Mesendoderm (in vitro differentiated cells): ENCODE measurements around the gene TMEM132D.

Experiments used
- DNase-seq: peaks from one replicate; pipeline ENCODE4 v3.0.0; 2013
- H2AK5ac ChIP-seq: 2 replicates; pipeline ENCODE4 v1.6.1; 2013; ENCODE audit warnings: low read length, inconsistent platforms
- H2BK120ac ChIP-seq: 2 replicates; pipeline ENCODE4 v1.6.1; 2013; ENCODE audit warnings: low read depth, mild to moderate bottlenecking, low read length, moderate library complexity, mixed read lengths
- H2BK15ac ChIP-seq: replicated peaks from 2 replicates; pipeline ENCODE4 v1.6.1; 2013; ENCODE audit warnings: low read depth, mild to moderate bottlenecking, moderate library complexity
- H2BK5ac ChIP-seq: 2 replicates; pipeline ENCODE4 v1.6.1; 2013; ENCODE audit warnings: low read length, inconsistent platforms
- H3K18ac ChIP-seq: 2 replicates; pipeline ENCODE4 v1.6.1; 2013; ENCODE audit warnings: mild to moderate bottlenecking, low read length, mixed read lengths
- H3K23ac ChIP-seq: one replicate; pipeline ENCODE4 v1.6.1; 2013; ENCODE audit warnings: low read length
- H3K27ac ChIP-seq: 2 replicates; pipeline ENCODE4 v1.5.1; 2013; ENCODE audit warnings: low read depth, mild to moderate bottlenecking, inconsistent platforms, low read length, moderate library complexity
- H3K27me3 ChIP-seq: 2 replicates; pipeline ENCODE4 v1.6.1; 2013; ENCODE audit warnings: low read length, control low read depth, mild to moderate bottlenecking, inconsistent platforms; ENCODE audit not compliant: insufficient read depth, poor library complexity
- H3K36me3 ChIP-seq: 2 replicates; pipeline ENCODE4 v1.6.1; 2013; ENCODE audit warnings: low read length, inconsistent platforms; ENCODE audit not compliant: control insufficient read depth, insufficient read depth
- H3K4ac ChIP-seq: one replicate; pipeline ENCODE4 v1.6.1; 2013; ENCODE audit warnings: low read depth, mild to moderate bottlenecking, low read length, moderate library complexity
- H3K4me1 ChIP-seq: 2 replicates; pipeline ENCODE4 v1.6.1; 2013; ENCODE audit warnings: low read depth, low read length, inconsistent platforms; ENCODE audit not compliant: control insufficient read depth
- H3K4me2 ChIP-seq: 2 replicates; pipeline ENCODE4 v1.6.1; 2013; ENCODE audit warnings: low read length
- H3K4me3 ChIP-seq: 2 replicates; pipeline ENCODE4 v1.5.1; 2013; ENCODE audit warnings: mild to moderate bottlenecking, low read length
- H3K56ac ChIP-seq: one replicate; pipeline ENCODE4 v1.6.1; 2013; ENCODE audit warnings: low read length
- H3K79me1 ChIP-seq: 2 replicates; pipeline ENCODE4 v1.6.1; 2013; ENCODE audit warnings: low read length, inconsistent platforms
- H3K79me2 ChIP-seq: 2 replicates; pipeline ENCODE4 v1.6.1; 2013; ENCODE audit warnings: mild to moderate bottlenecking, low read length; ENCODE audit not compliant: control insufficient read depth, insufficient read depth
- H3K9ac ChIP-seq: 2 replicates; pipeline ENCODE4 v1.6.1; 2013; ENCODE audit warnings: low read length, inconsistent platforms
- H4K5ac ChIP-seq: one replicate; pipeline ENCODE4 v1.6.1; 2013; ENCODE audit warnings: low read length
- H4K8ac ChIP-seq: one replicate; pipeline ENCODE4 v1.6.1; 2013; ENCODE audit warnings: low read depth, mild to moderate bottlenecking, control low read depth, low read length, moderate library complexity
- WGBS: extraction: QIAGEN DNeasy Blood & Tissue Kit; methylation state at CpG from one replicate; pipeline ENCODE4 v1.1.7; 2013; ENCODE audit warnings: low lambda C conversion rate, missing lambda C conversion rate; ENCODE audit not compliant: insufficient coverage; ENCODE audit errors: extremely low coverage; 5-methylcytosine and 5-hydroxymethylcytosine counted together

TMEM132D gene

GRCh38 chr12:129486931-129487330 is 416.9 kb downstream of the TMEM132D start:
- Histone ChIP-seq H4K5ac (no peak overlapping the region), H2BK5ac (no peak overlapping the region), H3K18ac (no peak overlapping the region), H3K79me1 (no peaks in the 10 kb centered on the region), H3K9ac (no peak overlapping the region), H3K23ac (no peak overlapping the region), H2AK5ac (no peak overlapping the region), H3K4me2 (no peak overlapping the region), H3K27ac (no peak overlapping the region), H3K56ac (no peak overlapping the region), H3K4ac (no peak overlapping the region), H2BK120ac (no peak overlapping the region), H3K4me3 (no peak overlapping the region), H3K27me3 (no peaks in the 10 kb centered on the region), H3K79me2 (no peaks in the 10 kb centered on the region), H2BK15ac (no peak overlapping the region), H3K4me1 (no peaks in the 10 kb centered on the region), H4K8ac (no peak overlapping the region), H3K36me3 (no peaks in the 10 kb centered on the region)
- no peak for DNase-seq
- no CpG with 5 or more reads among the region's 8 CpGs for WGBS

GRCh38 chr12:129483111-129483893 is 420.5 kb downstream of the TMEM132D start:
- Histone ChIP-seq H3K27me3 (no peaks in the 10 kb centered on the region), H3K18ac (no peak overlapping the region), H3K4me1 (no peaks in the 10 kb centered on the region), H3K27ac (no peak overlapping the region), H3K23ac (no peak overlapping the region), H4K8ac (no peak overlapping the region), H4K5ac (no peak overlapping the region), H2BK15ac (no peak overlapping the region), H3K79me2 (no peaks in the 10 kb centered on the region), H2BK120ac (no peak overlapping the region), H3K79me1 (no peaks in the 10 kb centered on the region), H2AK5ac (no peak overlapping the region), H3K4me3 (no peak overlapping the region), H3K4me2 (no peak overlapping the region), H2BK5ac (no peak overlapping the region), H3K36me3 (no peaks in the 10 kb centered on the region), H3K9ac (no peak overlapping the region), H3K56ac (no peak overlapping the region), H3K4ac (no peak overlapping the region)
- DNase-seq: no peak
- no CpG with 5 or more reads among the region's 16 CpGs for WGBS

- H3K27me3 ChIP-seq: no peaks in the 10 kb centered on the region
- H3K18ac ChIP-seq: no peak overlapping the region
- H3K79me1 ChIP-seq: no peaks in the 10 kb centered on the region
- no peak overlapping the region for H3K4me3 ChIP-seq
- no peak overlapping the region for H3K4ac ChIP-seq
- H3K4me2 ChIP-seq: no peak overlapping the region
- no peaks in the 10 kb centered on the region for H3K36me3 ChIP-seq
- H4K8ac ChIP-seq: no peak overlapping the region
- H4K5ac ChIP-seq: no peak overlapping the region
- no peak for DNase-seq
- H3K56ac ChIP-seq: no peak overlapping the region
- H3K4me1 ChIP-seq: no peaks in the 10 kb centered on the region
- no peak overlapping the region for H2BK5ac ChIP-seq
- no peak overlapping the region for H2BK15ac ChIP-seq
- no peak overlapping the region for H3K27ac ChIP-seq
- H2AK5ac ChIP-seq: no peak overlapping the region
- H3K79me2 ChIP-seq: no peaks in the 10 kb centered on the region
- WGBS: no CpG with 5 or more reads among the region's 10 CpGs
- H3K23ac ChIP-seq: no peak overlapping the region
- H2BK120ac ChIP-seq: no peak overlapping the region
- H3K9ac ChIP-seq: no peak overlapping the region
Measured at GRCh38 chr12:129481921-129482320, 421.9 kb downstream of the TMEM132D start.

- no peaks in the 10 kb centered on the region for H3K27me3 ChIP-seq
- H3K23ac ChIP-seq: no peak overlapping the region
- WGBS: no CpG with 5 or more reads among the region's 5 CpGs
- no peaks in the 10 kb centered on the region for H3K36me3 ChIP-seq
- no peaks in the 10 kb centered on the region for H3K79me2 ChIP-seq
- H4K5ac ChIP-seq: no peak overlapping the region
- H2AK5ac ChIP-seq: no peak overlapping the region
- no peak overlapping the region for H3K9ac ChIP-seq
- H3K79me1 ChIP-seq: no peaks in the 10 kb centered on the region
- H3K4me3 ChIP-seq: no peak overlapping the region
- H2BK15ac ChIP-seq: no peak overlapping the region
- H3K4me1 ChIP-seq: no peaks in the 10 kb centered on the region
- no peak overlapping the region for H2BK5ac ChIP-seq
- no peak overlapping the region for H3K27ac ChIP-seq
- no peak overlapping the region for H2BK120ac ChIP-seq
- H4K8ac ChIP-seq: no peak overlapping the region
- no peak overlapping the region for H3K4ac ChIP-seq
- DNase-seq: no peak
- no peak overlapping the region for H3K4me2 ChIP-seq
- no peak overlapping the region for H3K56ac ChIP-seq
- H3K18ac ChIP-seq: no peak overlapping the region
Measured at GRCh38 chr12:129470196-129470595, 433.6 kb downstream of the TMEM132D start.

GRCh38 chr12:129467726-129468125 is 436.1 kb downstream of the TMEM132D start:
- Histone ChIP-seq H3K4me3 (no peak overlapping the region), H3K18ac (no peak overlapping the region), H4K5ac (no peak overlapping the region), H3K9ac (no peak overlapping the region), H2AK5ac (no peak overlapping the region), H3K4ac (no peak overlapping the region), H2BK5ac (no peak overlapping the region), H3K23ac (no peak overlapping the region), H2BK120ac (no peak overlapping the region), H3K27ac (no peak overlapping the region), H3K79me1 (no peaks in the 10 kb centered on the region), H3K79me2 (no peaks in the 10 kb centered on the region), H3K36me3 (no peaks in the 10 kb centered on the region), H4K8ac (no peak overlapping the region), H2BK15ac (no peak overlapping the region), H3K56ac (no peak overlapping the region), H3K27me3 (no peaks in the 10 kb centered on the region), H3K4me1 (no peaks in the 10 kb centered on the region), H3K4me2 (no peak overlapping the region)
- no CpG with 5 or more reads among the region's 6 CpGs for WGBS
- no peak for DNase-seq

GRCh38 chr12:129467289-129467688 is 436.5 kb downstream of the TMEM132D start:
- H3K4me1 ChIP-seq: no peaks in the 10 kb centered on the region
- H3K4me3 ChIP-seq: no peak overlapping the region
- WGBS: no CpG with 5 or more reads among the region's 1 CpG

More at GRCh38 chr12:129467289-129467688, 436.5 kb downstream of the TMEM132D start:
- H3K27ac ChIP-seq: no peak overlapping the region
- no peak overlapping the region for H4K5ac ChIP-seq
- no peak overlapping the region for H3K23ac ChIP-seq
- peak; percentile 7 for DNase-seq
- H3K4ac ChIP-seq: no peak overlapping the region
- no peak overlapping the region for H4K8ac ChIP-seq
- no peak overlapping the region for H2BK5ac ChIP-seq
- no peaks in the 10 kb centered on the region for H3K27me3 ChIP-seq
- no peak overlapping the region for H2BK120ac ChIP-seq
- H3K79me1 ChIP-seq: no peaks in the 10 kb centered on the region
- no peak overlapping the region for H3K56ac ChIP-seq
- H2AK5ac ChIP-seq: no peak overlapping the region
- no peak overlapping the region for H3K18ac ChIP-seq
- H3K79me2 ChIP-seq: no peaks in the 10 kb centered on the region
- H2BK15ac ChIP-seq: no peak overlapping the region
- H3K9ac ChIP-seq: no peak overlapping the region
- H3K4me2 ChIP-seq: no peak overlapping the region
- H3K36me3 ChIP-seq: no peaks in the 10 kb centered on the region
